ENCODE results near the gene B3GALT5. TPM values are rescaled to one million over a fixed set of nuclear protein-coding genes. Genes with fewer than 3 reads are reported as not detected.
A peak's percentile ranks its signal among the peaks of the same experiment; 100 is the strongest.

B3GALT5 gene
- total and polyA plus RNA-seq, 12 donors, result 0.07 to 0.60 (median 0.25) TPM; not detected in 2

- TF ChIP-seq POLR2A (IDR thresholded peaks at IDR 0.05), result no peak
- TF ChIP-seq, protein P1, sequence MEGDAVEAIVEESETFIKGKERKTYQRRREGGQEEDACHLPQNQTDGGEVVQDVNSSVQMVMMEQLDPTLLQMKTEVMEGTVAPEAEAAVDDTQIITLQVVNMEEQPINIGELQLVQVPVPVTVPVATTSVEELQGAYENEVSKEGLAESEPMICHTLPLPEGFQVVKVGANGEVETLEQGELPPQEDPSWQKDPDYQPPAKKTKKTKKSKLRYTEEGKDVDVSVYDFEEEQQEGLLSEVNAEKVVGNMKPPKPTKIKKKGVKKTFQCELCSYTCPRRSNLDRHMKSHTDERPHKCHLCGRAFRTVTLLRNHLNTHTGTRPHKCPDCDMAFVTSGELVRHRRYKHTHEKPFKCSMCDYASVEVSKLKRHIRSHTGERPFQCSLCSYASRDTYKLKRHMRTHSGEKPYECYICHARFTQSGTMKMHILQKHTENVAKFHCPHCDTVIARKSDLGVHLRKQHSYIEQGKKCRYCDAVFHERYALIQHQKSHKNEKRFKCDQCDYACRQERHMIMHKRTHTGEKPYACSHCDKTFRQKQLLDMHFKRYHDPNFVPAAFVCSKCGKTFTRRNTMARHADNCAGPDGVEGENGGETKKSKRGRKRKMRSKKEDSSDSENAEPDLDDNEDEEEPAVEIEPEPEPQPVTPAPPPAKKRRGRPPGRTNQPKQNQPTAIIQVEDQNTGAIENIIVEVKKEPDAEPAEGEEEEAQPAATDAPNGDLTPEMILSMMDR (IDR thresholded peaks at IDR 0.05), result no peak
- H3K36me3 ChIP-seq (replicated peaks in 1 of 2), result no peaks in the 10 kb centered on the region
- intact Hi-C loops (cut with DNase I), result no loop called here
Observed at GRCh38 chr21:39640754-39641153, 28.0 kb downstream of the B3GALT5 start.

GRCh38 chr21:39641827-39642450, 29.2 kb downstream of the B3GALT5 start:
- no peak for DNase-seq
- Histone ChIP-seq H3K9me3 (replicated peaks in 1 of 3) (no peaks in the 10 kb centered on the region), H3K4me3 (no peak overlapping the region), H3K4me1 (replicated peaks in 1 of 2) (no peaks in the 10 kb centered on the region), H3K27ac (no peak overlapping the region), H3K27me3 (peaks cover 4% of the 10 kb centered on the region), H3K36me3 (replicated peaks in 1 of 2) (no peaks in the 10 kb centered on the region)
- TF ChIP-seq, protein P1 (IDR thresholded peaks at IDR 0.05), result no peak
- no peak for TF ChIP-seq POLR2A (IDR thresholded peaks at IDR 0.05)
- WGBS, 4 donors, result 58 to 70% (median 66%) methylated on average over 6 of the region's 6 CpGs
- intact Hi-C loops (cut with DNase I), result no loop called here

More at GRCh38 chr21:39640754-39641153, 28.0 kb downstream of the B3GALT5 start:
- no peak overlapping the region for H3K27ac ChIP-seq
- no peaks in the 10 kb centered on the region for H3K9me3 ChIP-seq (replicated peaks in 1 of 3)
- H3K4me3 ChIP-seq, result no peak overlapping the region
- 82 to 98% (median 94%) methylated on average over 4 of the region's 4 CpGs for WGBS, 4 donors
- DNase-seq, result no peak
- H3K27me3 ChIP-seq, result peaks cover 4% of the 10 kb centered on the region
- no peaks in the 10 kb centered on the region for H3K4me1 ChIP-seq (replicated peaks in 1 of 2)

DNA sequence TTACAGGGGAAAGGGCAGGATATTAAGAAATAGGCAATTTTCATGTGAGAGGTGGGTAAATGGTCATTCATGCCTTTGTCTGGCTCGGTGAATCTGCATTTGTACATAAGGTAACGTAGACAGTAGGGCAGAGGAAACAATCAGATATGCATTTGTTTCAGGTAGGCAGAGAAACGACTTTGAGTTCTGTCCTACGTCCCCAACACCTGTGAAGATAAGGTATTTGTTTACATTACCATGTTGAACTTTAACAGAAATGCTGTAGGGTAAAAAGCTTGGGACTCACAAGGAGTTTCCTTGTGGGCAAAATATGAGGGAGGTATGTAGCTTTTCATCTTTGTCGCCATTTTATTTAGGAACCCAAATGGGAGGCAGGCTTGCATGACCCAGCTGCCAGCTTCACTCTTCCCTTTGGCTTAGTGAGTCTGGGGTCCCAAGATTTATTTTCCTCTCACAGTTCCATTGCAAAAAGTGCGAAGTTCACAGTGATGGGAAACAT, 31.4 kb downstream of the B3GALT5 start:
- Histone ChIP-seq H3K36me3 (replicated peaks in 1 of 2) (no peaks in the 10 kb centered on the region), H3K27me3 (peaks cover 4% of the 10 kb centered on the region), H3K4me3 (no peak overlapping the region), H3K4me1 (replicated peaks in 1 of 2) (no peaks in the 10 kb centered on the region), H3K9me3 (replicated peaks in 1 of 3) (no peaks in the 10 kb centered on the region), H3K27ac (no peak overlapping the region)
- WGBS, 4 donors, result 67 to 80% (median 78%) methylated on average over 6 of the region's 6 CpGs
- TF ChIP-seq, protein P1 (IDR thresholded peaks at IDR 0.05), result no peak
- TF ChIP-seq POLR2A (IDR thresholded peaks at IDR 0.05), result no peak
- DNase-seq, result no peak
- intact Hi-C loops (cut with DNase I), result no loop called here

DNA sequence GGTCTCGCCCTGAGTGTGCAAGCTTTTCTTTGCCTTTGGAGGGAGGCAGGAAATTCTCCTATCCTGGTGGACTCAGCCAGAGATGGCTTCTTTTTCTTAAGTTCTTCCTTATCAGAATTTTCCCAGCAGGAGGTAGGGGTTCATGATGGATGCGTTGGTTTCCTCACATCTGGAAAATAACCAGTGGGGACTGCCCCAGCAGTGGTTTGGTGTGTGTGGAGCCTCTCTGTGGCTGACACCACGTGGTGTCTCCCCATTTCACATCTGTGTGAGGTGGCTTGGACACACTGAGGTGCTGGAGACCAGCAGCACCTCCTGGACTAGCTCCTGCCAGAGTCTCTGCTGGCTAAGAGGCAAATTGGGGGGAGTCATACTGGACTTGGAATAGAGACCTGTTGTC, 32.6 kb downstream of the B3GALT5 start:
- peak in 1 of 7 donors; percentile 24 for DNase-seq
- intact Hi-C loops (cut with DNase I), result no loop called here
- H3K4me1 ChIP-seq (replicated peaks in 1 of 2), result no peaks in the 10 kb centered on the region
- H3K27ac ChIP-seq, result no peak overlapping the region
- no peak overlapping the region for H3K4me3 ChIP-seq
- peaks cover 4% of the 10 kb centered on the region for H3K27me3 ChIP-seq
- no peak for TF ChIP-seq POLR2A (IDR thresholded peaks at IDR 0.05)
- TF ChIP-seq, protein P1 (IDR thresholded peaks at IDR 0.05), result no peak
- H3K9me3 ChIP-seq (replicated peaks in 1 of 3), result no peaks in the 10 kb centered on the region
- H3K36me3 ChIP-seq (replicated peaks in 1 of 2), result no peaks in the 10 kb centered on the region
- WGBS, 4 donors, result 60 to 70% (median 66%) methylated on average over 3 of the region's 3 CpGs

Data from adrenal gland (tissue), 12 donors.